GM23338 (cell line): ENCODE results near the gene CXCL1. TPM values are rescaled to one million over a fixed set of nuclear protein-coding genes. Genes with fewer than 3 reads are reported as not detected.

ENCODE experiments used
- ATAC-seq: fragments of 200-7000 bp; cut with Tn5 transposase; 3 replicates; pipeline ENCODE4 v1.9.1; 2020
- DNase-seq: peaks from one replicate; pipeline ENCODE4 v3.0.0-alpha.2; 2015; ENCODE audit warnings: low spot score
- H2AFZ ChIP-seq: fragments of 200-600 bp; sonication (generic); 2 replicates; pipeline ENCODE4 v1.8.0; 2016; ENCODE audit warnings: antibody characterized with exemption, mild to moderate bottlenecking, moderate library complexity
- H3F3A ChIP-seq: fragments of 200-600 bp; sonication (generic); replicated peaks from 2 replicates; pipeline ENCODE4 v1.8.0; 2017; ENCODE audit warnings: antibody characterized with exemption, mixed run types, low read depth
- H3K27ac ChIP-seq: fragments of 200-600 bp; sonication (generic); 2 replicates; pipeline ENCODE4 v1.6.1; 2016; ENCODE audit warnings: low read depth
- H3K27me3 ChIP-seq: fragments of 200-600 bp; sonication (generic); 2 replicates; pipeline ENCODE4 v1.8.0; 2016; ENCODE audit warnings: mild to moderate bottlenecking, mixed run types, moderate library complexity; ENCODE audit not compliant: insufficient read depth
- H3K36me3 ChIP-seq: fragments of 200-600 bp; sonication (generic); 2 replicates; pipeline ENCODE4 v1.8.0; 2016; ENCODE audit warnings: mild to moderate bottlenecking; ENCODE audit not compliant: insufficient read depth
- H3K4me1 ChIP-seq: fragments of 200-600 bp; sonication (generic); 2 replicates; pipeline ENCODE4 v1.8.0; 2016; ENCODE audit warnings: mild to moderate bottlenecking, moderate library complexity; ENCODE audit not compliant: insufficient read depth
- H3K4me2 ChIP-seq: fragments of 200-600 bp; sonication (generic); 2 replicates; pipeline ENCODE4 v1.7.1; 2017; ENCODE audit warnings: mixed run types
- H3K4me3 ChIP-seq: fragments of 200-600 bp; sonication (generic); 2 replicates; pipeline ENCODE4 v1.6.1; 2016; ENCODE audit warnings: mixed run types
- H3K79me2 ChIP-seq: fragments of 200-600 bp; sonication (generic); replicated peaks from 2 replicates; pipeline ENCODE4 v1.8.0; 2017; ENCODE audit warnings: mild to moderate bottlenecking; ENCODE audit not compliant: insufficient read depth
- H3K9me2 ChIP-seq: fragments of 200-600 bp; sonication (generic); 2 replicates; pipeline ENCODE4 v1.8.0; 2017; ENCODE audit not compliant: insufficient read depth
- H4K20me1 ChIP-seq: fragments of 200-600 bp; sonication (generic); replicated peaks from 2 replicates; pipeline ENCODE4 v1.8.0; 2017; ENCODE audit warnings: mild to moderate bottlenecking; ENCODE audit not compliant: insufficient read depth
- H3K27ac Mint-ChIP-seq: 2 replicates; pipeline ENCODE4 v1.8.0; 2020; ENCODE audit warnings: inconsistent platforms, mild to moderate bottlenecking, moderate library complexity, mixed read lengths
- H3K27me3 Mint-ChIP-seq: 3 replicates; pipeline ENCODE4 v1.8.0; 2022; ENCODE audit warnings: low read depth, mild to moderate bottlenecking, moderate library complexity, mixed read lengths, inconsistent platforms; ENCODE audit not compliant: insufficient read depth, poor library complexity
- H3K36me3 Mint-ChIP-seq: 3 replicates; pipeline ENCODE4 v1.8.0; 2021; ENCODE audit warnings: low read depth, mild to moderate bottlenecking, inconsistent platforms, moderate library complexity, mixed read lengths
- H3K4me1 Mint-ChIP-seq: 3 replicates; pipeline ENCODE4 v1.8.0; 2020; ENCODE audit warnings: mild to moderate bottlenecking, inconsistent platforms, mixed read lengths
- H3K4me3 Mint-ChIP-seq: 3 replicates; pipeline ENCODE4 v1.8.0; 2021; ENCODE audit warnings: moderate library complexity, mild to moderate bottlenecking, inconsistent platforms, mixed read lengths
- H3K9me3 Mint-ChIP-seq: 3 replicates; pipeline ENCODE4 v1.8.0; 2020; ENCODE audit warnings: moderate library complexity, mild to moderate bottlenecking, inconsistent platforms, mixed read lengths
- CREB1 ChIP-seq: fragments of 250-450 bp; sonication (Bioruptor Pico); IDR thresholded peaks from 2 replicates; pipeline ENCODE4 v1.5.0; 2020; ENCODE audit warnings: low read depth, mild to moderate bottlenecking, moderate library complexity
- ETS1 ChIP-seq: IDR thresholded peaks from 2 replicates; pipeline ENCODE4 v1.6.1; 2016; ENCODE audit warnings: antibody characterized with exemption
- EZH2phosphoT487 ChIP-seq: fragments of 200-600 bp; sonication (generic); IDR thresholded peaks from one replicate; pipeline ENCODE4 v1.8.1; 2018; ENCODE audit warnings: antibody characterized with exemption; ENCODE audit not compliant: unreplicated experiment
- JUNB ChIP-seq: IDR thresholded peaks from one replicate; pipeline ENCODE4 v1.6.1; 2016; ENCODE audit warnings: antibody characterized with exemption; ENCODE audit not compliant: unreplicated experiment
- NANOG ChIP-seq: IDR thresholded peaks from 2 replicates; pipeline ENCODE4 v1.6.1; 2016; ENCODE audit warnings: antibody characterized with exemption, borderline replicate concordance
- STAT1 ChIP-seq: IDR thresholded peaks from one replicate; pipeline ENCODE4 v1.6.1; 2016; ENCODE audit warnings: antibody characterized with exemption; ENCODE audit not compliant: unreplicated experiment
- ZNF114 ChIP-seq: fragments of 250-450 bp; sonication (Bioruptor Pico); IDR thresholded peaks from 2 replicates; pipeline ENCODE4 v1.5.0; 2020; ENCODE audit warnings: mild to moderate bottlenecking, moderate library complexity
- ZNF331 ChIP-seq: fragments of 250-450 bp; sonication (Bioruptor Pico); IDR thresholded peaks from 2 replicates; pipeline ENCODE4 v1.5.0; 2020; ENCODE audit warnings: low read depth, mild to moderate bottlenecking, moderate library complexity
- polyA plus RNA-seq: library from polyadenylated mRNA; unstranded; fragments of >200 nt; fragmentation: Nextera tagmentation; extraction: Ambion mirVana; gene quantifications from 2 replicates; pipeline ENCODE4 v1.2.1, GENCODE V29; 2016
- total RNA-seq: library from RNA; depleted of rRNA; stranded (reverse); fragments of >200 nt; shearing (Covaris generic); gene quantifications from 2 replicates; pipeline ENCODE4 v1.2.3, GENCODE V29; 2014
- TF ChIP-seq, protein P1 (sequence below): IDR thresholded peaks from one replicate; pipeline ENCODE4 v1.6.1; 2018; ENCODE audit warnings: antibody characterized with exemption; ENCODE audit not compliant: unreplicated experiment

The CXCL1 gene
- total and polyA plus RNA-seq, 2 experiments from 2014 or later: 1.6 to 2.5 TPM

GRCh38 chr4:73822389-73822788 is 46.8 kb upstream of the CXCL1 start:
- H3K4me3 ChIP-seq: no peak overlapping the region
- Mint-ChIP-seq H3K27me3 (no peaks in the 10 kb centered on the region), H3K9me3 (peaks cover 5% of the 10 kb centered on the region; the same call in 2 of the 3 replicates), H3K4me3 (no peak overlapping the region), H3K4me1 (peaks cover 7% of the 10 kb centered on the region), H3K27ac (no peak overlapping the region), H3K36me3 (peaks cover 3% of the 10 kb centered on the region; the same call in 2 of the 3 replicates)
- no peaks in the 10 kb centered on the region for H4K20me1 ChIP-seq
- H2AFZ ChIP-seq: no peak overlapping the region
- ATAC-seq: no peak
- no peak for DNase-seq
- H3F3A ChIP-seq: no peaks in the 10 kb centered on the region
- no peaks in the 10 kb centered on the region for H3K27me3 ChIP-seq
- peaks cover 10% of the 10 kb centered on the region for H3K4me1 ChIP-seq
- H3K79me2 ChIP-seq: no peaks in the 10 kb centered on the region
- peaks cover 4% of the 10 kb centered on the region; the same call in 1 of the 2 replicates for H3K9me2 ChIP-seq
- TF ChIP-seq, protein P1, sequence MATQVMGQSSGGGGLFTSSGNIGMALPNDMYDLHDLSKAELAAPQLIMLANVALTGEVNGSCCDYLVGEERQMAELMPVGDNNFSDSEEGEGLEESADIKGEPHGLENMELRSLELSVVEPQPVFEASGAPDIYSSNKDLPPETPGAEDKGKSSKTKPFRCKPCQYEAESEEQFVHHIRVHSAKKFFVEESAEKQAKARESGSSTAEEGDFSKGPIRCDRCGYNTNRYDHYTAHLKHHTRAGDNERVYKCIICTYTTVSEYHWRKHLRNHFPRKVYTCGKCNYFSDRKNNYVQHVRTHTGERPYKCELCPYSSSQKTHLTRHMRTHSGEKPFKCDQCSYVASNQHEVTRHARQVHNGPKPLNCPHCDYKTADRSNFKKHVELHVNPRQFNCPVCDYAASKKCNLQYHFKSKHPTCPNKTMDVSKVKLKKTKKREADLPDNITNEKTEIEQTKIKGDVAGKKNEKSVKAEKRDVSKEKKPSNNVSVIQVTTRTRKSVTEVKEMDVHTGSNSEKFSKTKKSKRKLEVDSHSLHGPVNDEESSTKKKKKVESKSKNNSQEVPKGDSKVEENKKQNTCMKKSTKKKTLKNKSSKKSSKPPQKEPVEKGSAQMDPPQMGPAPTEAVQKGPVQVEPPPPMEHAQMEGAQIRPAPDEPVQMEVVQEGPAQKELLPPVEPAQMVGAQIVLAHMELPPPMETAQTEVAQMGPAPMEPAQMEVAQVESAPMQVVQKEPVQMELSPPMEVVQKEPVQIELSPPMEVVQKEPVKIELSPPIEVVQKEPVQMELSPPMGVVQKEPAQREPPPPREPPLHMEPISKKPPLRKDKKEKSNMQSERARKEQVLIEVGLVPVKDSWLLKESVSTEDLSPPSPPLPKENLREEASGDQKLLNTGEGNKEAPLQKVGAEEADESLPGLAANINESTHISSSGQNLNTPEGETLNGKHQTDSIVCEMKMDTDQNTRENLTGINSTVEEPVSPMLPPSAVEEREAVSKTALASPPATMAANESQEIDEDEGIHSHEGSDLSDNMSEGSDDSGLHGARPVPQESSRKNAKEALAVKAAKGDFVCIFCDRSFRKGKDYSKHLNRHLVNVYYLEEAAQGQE: no peak
- TF ChIP-seq NANOG (no peak), JUNB (no peak), ZNF331 (no peak)
- no peak overlapping the region for H3K4me2 ChIP-seq
- no peaks in the 10 kb centered on the region for H3K36me3 ChIP-seq
- H3K27ac ChIP-seq: no peak overlapping the region

DNA sequence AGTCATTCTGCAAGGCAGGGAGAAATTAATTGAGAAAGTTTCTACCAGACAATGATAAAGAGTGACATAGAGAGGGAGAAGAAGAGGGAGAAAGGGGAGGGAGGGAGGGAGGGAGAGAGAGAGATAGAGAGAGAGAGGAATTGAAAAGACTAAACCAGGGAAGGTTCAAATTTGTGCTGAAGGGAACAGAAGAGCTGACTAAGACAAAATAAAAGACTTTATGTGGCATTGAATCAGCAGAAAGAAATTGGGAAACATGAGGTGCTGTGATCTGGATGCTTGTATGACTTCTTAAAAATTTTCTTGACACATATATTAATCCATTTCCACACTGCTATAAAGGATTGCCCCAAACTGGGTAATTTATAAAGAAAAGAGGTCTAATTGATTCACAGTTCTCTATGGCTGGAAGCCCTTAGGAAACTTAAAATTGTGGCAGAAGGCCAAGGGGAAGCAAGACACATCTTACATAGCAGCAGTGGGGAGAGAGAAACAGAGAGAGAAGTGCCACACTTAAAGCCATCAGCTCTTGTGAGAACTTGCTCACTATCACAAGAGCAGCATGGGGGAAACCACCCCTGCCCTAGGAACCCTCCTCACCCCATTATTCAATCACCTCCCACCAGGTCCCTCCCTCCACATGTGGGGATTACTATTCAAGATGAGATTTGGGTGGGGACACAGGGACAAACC is 46.2 kb upstream of the CXCL1 start:
- TF ChIP-seq CREB1 (CRISPR knock-in tag): no peak
- no peak for TF ChIP-seq EZH2phosphoT487
- Mint-ChIP-seq H3K9me3 (peaks cover 10% of the 10 kb centered on the region), H3K27ac (no peak overlapping the region), H3K27me3 (no peaks in the 10 kb centered on the region), H3K36me3 (peaks cover 3% of the 10 kb centered on the region; the same call in 2 of the 3 replicates), H3K4me3 (no peak overlapping the region), H3K4me1 (peaks cover 1% of the 10 kb centered on the region; the same call in 2 of the 3 replicates)
- DNase-seq: no peak
- H2AFZ ChIP-seq: no peak overlapping the region
- no peak overlapping the region for H3K27ac ChIP-seq
- no peaks in the 10 kb centered on the region for H3K27me3 ChIP-seq
- no peaks in the 10 kb centered on the region for H3K36me3 ChIP-seq
- H3K4me1 ChIP-seq: peaks cover 5% of the 10 kb centered on the region; the same call in 1 of the 2 replicates
- H3K4me2 ChIP-seq: no peak overlapping the region
- no peaks in the 10 kb centered on the region for H3K9me2 ChIP-seq
- H3K79me2 ChIP-seq: no peaks in the 10 kb centered on the region
- ATAC-seq: no peak
- H4K20me1 ChIP-seq: no peaks in the 10 kb centered on the region
- no peak overlapping the region for H3K4me3 ChIP-seq
- H3F3A ChIP-seq: no peaks in the 10 kb centered on the region

DNA sequence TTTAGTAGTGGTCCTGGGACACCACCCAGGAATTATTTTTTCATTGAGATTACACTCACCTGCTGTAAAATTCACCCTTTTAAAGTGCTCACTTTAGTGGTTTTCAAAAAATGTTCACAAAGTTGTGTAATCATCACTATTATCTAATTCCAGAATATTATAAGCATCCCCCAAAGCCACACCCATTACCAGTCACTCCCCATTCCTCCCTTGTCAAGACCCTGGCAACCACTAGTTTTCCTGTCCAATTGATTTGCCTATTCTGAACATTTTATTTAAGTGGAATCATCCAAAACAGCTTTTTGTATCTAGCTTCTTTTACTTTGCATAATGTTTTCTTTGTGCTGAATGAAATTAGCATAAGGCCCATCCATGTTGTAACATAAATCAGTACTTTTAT is 45.4 kb upstream of the CXCL1 start:
- Mint-ChIP-seq H3K27ac (no peak overlapping the region), H3K4me1 (no peaks in the 10 kb centered on the region), H3K4me3 (no peak overlapping the region), H3K9me3 (peaks cover 10% of the 10 kb centered on the region), H3K36me3 (peaks cover 3% of the 10 kb centered on the region; the same call in 2 of the 3 replicates), H3K27me3 (no peaks in the 10 kb centered on the region)
- H3K27me3 ChIP-seq: no peaks in the 10 kb centered on the region
- H3K4me1 ChIP-seq: no peaks in the 10 kb centered on the region
- H2AFZ ChIP-seq: no peak overlapping the region
- no peaks in the 10 kb centered on the region for H3F3A ChIP-seq
- no peak overlapping the region for H3K27ac ChIP-seq
- H3K79me2 ChIP-seq: no peaks in the 10 kb centered on the region
- H4K20me1 ChIP-seq: no peaks in the 10 kb centered on the region
- H3K9me2 ChIP-seq: no peaks in the 10 kb centered on the region
- H3K4me2 ChIP-seq: no peak overlapping the region
- ATAC-seq: no peak
- no peak overlapping the region for H3K4me3 ChIP-seq
- H3K36me3 ChIP-seq: no peaks in the 10 kb centered on the region
- DNase-seq: no peak
- TF ChIP-seq JUNB (no peak), CREB1 (CRISPR knock-in tag) (no peak), STAT1 (no peak), ZNF331 (no peak), ETS1 (no peak), ZNF114 (no peak)
- TF ChIP-seq, protein P1: no peak
